GM10847 (cell line): Measurements from ENCODE around the gene IFFO2.

Experiments
- POLR2A ChIP-seq: IDR thresholded peaks from 2 replicates; pipeline ENCODE4 v1.6.1; 2011; ENCODE audit not compliant: insufficient read length; ENCODE audit errors: extremely low read depth

Gene IFFO2

GRCh38 chr1:18948048-18948912 is 8.2 kb downstream of the IFFO2 start:
- no peak for TF ChIP-seq POLR2A

GRCh38 chr1:18947570-18947969 is 8.9 kb downstream of the IFFO2 start:
- TF ChIP-seq POLR2A = no peak

GRCh38 chr1:18946550-18947381 is 9.7 kb downstream of the IFFO2 start:
- no peak for TF ChIP-seq POLR2A

GRCh38 chr1:18945401-18945849 is 11.1 kb downstream of the IFFO2 start:
- no peak for TF ChIP-seq POLR2A

- TF ChIP-seq POLR2A = no peak
Measured at GRCh38 chr1:18944810-18945209, 11.7 kb downstream of the IFFO2 start.

GRCh38 chr1:18943914-18944572 is 12.4 kb downstream of the IFFO2 start:
- TF ChIP-seq POLR2A = no peak

- no peak for TF ChIP-seq POLR2A
Measured at GRCh38 chr1:18943162-18943561, 13.3 kb downstream of the IFFO2 start.

GRCh38 chr1:18942340-18942739 is 14.1 kb downstream of the IFFO2 start:
- no peak for TF ChIP-seq POLR2A

- TF ChIP-seq POLR2A = no peak
Measured at GRCh38 chr1:18941221-18942141, 15.0 kb downstream of the IFFO2 start.

- TF ChIP-seq POLR2A = no peak
Measured at GRCh38 chr1:18940303-18941020, 16.0 kb downstream of the IFFO2 start.

GRCh38 chr1:18939398-18940302 is 16.8 kb downstream of the IFFO2 start:
- no peak for TF ChIP-seq POLR2A

- TF ChIP-seq POLR2A = no peak
Measured at GRCh38 chr1:18938707-18939070, 17.8 kb downstream of the IFFO2 start.
